Ishikawa (cell line): ENCODE measurements around the gene CYP2W1.
A peak's percentile ranks its signal among the peaks of the same experiment; 100 is the strongest.

Experiments
- CEBPB ChIP-seq: IDR thresholded peaks from 2 replicates; pipeline ENCODE4 v1.6.1; 2012
- CREB1 ChIP-seq: IDR thresholded peaks from 2 replicates; pipeline ENCODE4 v1.6.1; 2012; ENCODE audit warnings: low read depth
- EGR1 ChIP-seq: IDR thresholded peaks from 2 replicates; pipeline ENCODE4 v1.6.1; 2012
- EP300 ChIP-seq: IDR thresholded peaks from 2 replicates; pipeline ENCODE4 v1.6.1; 2012; ENCODE audit warnings: borderline replicate concordance
- FOXM1 ChIP-seq: IDR thresholded peaks from 2 replicates; pipeline ENCODE4 v1.6.1; 2012; ENCODE audit warnings: low read depth, borderline replicate concordance
- NFIC ChIP-seq: IDR thresholded peaks from 2 replicates; pipeline ENCODE4 v1.6.1; 2012
- RAD21 ChIP-seq: IDR thresholded peaks from 2 replicates; pipeline ENCODE4 v1.6.1; 2012; ENCODE audit warnings: low read depth
- TAF1 ChIP-seq: IDR thresholded peaks from 2 replicates; pipeline ENCODE4 v1.6.1; 2012; ENCODE audit warnings: low read depth, mild to moderate bottlenecking
- TCF12 ChIP-seq: IDR thresholded peaks from 2 replicates; pipeline ENCODE4 v1.6.1; 2012; ENCODE audit warnings: low read depth
- TEAD4 ChIP-seq: IDR thresholded peaks from 2 replicates; pipeline ENCODE4 v1.6.1; 2012
- YY1 ChIP-seq: IDR thresholded peaks from 2 replicates; pipeline ENCODE4 v1.6.1; 2012; ENCODE audit warnings: low read depth
- ZBTB7A ChIP-seq: IDR thresholded peaks from 2 replicates; pipeline ENCODE4 v1.6.1; 2012; ENCODE audit warnings: low read depth
- TF ChIP-seq, protein P1 (sequence below): IDR thresholded peaks from 2 replicates; pipeline ENCODE4 v1.6.1; 2012
- TF ChIP-seq, protein P2 (sequence below): IDR thresholded peaks from 2 replicates; pipeline ENCODE4 v1.6.1; 2012
- TF ChIP-seq, protein P3 (sequence below): IDR thresholded peaks from 2 replicates; pipeline ENCODE4 v1.6.1; 2012; ENCODE audit warnings: low read depth, mild to moderate bottlenecking

Gene CYP2W1

DNA sequence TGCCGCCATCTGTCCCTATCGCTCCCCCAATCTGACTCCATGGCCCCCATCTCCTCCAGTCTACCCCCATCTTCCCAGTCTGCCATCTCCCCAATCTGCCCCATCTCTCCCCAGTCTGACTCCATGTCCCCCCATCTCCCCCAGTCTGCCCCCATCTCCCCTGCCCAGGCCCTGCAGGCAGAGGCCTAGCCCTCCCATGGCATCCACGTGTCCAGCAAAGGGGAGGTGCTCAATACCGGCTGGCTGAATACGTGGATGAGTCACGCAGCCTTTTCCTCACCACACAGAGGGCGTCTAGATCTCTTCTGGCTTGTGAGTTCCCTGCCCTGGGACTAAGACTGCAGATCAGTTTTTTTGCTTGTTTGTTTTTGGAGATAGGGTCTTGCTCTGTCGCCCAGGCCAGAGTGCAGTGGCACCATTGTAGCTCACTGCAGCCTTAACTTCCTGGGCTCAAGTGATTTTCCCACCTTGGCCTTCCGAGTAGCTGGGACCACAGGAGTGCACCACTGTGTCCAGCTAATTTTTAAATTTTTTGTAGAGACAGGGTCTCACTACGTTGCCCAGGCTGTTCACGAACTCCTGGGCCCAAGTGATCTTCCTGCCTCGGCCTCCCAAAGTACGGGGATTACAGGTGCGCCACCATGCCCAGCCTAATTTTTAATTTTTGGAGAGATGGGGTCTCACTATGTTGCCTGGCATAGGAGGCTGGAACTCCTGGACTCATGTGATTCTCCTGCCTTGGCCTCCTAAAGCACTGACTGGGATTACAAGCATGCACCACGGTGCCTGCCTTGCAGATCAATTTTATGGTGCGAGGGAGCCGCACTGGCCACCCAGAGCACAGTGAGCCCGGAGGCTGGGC is 46.0 kb downstream of the CYP2W1 start:
- no peak for TF ChIP-seq EP300
- TF ChIP-seq RAD21: no peak
- TF ChIP-seq, protein P1, sequence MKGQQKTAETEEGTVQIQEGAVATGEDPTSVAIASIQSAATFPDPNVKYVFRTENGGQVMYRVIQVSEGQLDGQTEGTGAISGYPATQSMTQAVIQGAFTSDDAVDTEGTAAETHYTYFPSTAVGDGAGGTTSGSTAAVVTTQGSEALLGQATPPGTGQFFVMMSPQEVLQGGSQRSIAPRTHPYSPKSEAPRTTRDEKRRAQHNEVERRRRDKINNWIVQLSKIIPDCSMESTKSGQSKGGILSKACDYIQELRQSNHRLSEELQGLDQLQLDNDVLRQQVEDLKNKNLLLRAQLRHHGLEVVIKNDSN: peak; percentile 80
- TF ChIP-seq CEBPB: no peak
- TF ChIP-seq, protein P2, sequence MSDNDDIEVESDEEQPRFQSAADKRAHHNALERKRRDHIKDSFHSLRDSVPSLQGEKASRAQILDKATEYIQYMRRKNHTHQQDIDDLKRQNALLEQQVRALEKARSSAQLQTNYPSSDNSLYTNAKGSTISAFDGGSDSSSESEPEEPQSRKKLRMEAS: peak; percentile 84; the same call in 1 of the 2 replicates

DNA sequence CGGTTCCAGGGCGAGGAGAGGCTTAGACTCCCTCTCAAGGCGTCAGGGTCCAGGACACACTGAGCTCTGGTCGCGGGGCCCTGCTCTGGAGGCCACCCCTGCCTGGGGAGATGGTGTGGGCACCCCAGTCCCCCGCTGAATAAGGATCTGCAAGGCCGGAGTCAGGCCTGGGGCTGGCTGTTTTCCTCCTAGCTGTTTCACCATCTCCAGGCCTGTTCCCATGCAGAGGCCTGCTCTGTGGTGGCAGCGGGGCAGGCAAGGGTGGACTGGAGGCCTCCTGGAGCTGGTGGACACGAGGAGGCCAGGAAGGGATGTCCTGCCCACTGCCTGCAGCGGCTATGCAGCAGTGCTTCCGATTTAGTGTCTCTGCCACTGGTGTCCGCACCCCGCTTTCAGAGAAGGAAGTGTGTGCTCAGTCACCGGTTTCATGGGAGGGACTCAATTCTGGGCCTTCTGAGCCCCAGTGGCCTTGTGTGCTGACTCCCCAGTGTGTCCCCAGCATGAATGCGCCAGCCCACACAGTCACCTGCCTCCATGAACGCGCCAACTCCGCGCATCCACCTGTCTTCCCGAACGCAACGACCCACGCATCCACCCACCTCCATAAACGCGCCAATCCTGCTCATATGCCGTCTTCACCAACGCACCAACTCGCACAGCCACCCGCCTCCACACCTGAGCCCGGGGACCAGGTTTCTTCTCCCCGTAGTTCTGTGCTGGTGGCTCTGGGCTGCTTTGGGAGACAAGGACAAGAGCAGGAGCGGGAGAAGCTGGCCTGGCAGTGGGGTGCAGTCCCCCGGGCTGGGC is 46.9 kb downstream of the CYP2W1 start:
- TF ChIP-seq CREB1 (no peak), YY1 (no peak), TAF1 (no peak), ZBTB7A (no peak), RAD21 (no peak), EGR1 (no peak), CEBPB (no peak), TEAD4 (no peak), TCF12 (no peak), EP300 (no peak), FOXM1 (no peak), NFIC (no peak)
- TF ChIP-seq, protein P1: no peak
- TF ChIP-seq, protein P2: no peak
- TF ChIP-seq, protein P3, sequence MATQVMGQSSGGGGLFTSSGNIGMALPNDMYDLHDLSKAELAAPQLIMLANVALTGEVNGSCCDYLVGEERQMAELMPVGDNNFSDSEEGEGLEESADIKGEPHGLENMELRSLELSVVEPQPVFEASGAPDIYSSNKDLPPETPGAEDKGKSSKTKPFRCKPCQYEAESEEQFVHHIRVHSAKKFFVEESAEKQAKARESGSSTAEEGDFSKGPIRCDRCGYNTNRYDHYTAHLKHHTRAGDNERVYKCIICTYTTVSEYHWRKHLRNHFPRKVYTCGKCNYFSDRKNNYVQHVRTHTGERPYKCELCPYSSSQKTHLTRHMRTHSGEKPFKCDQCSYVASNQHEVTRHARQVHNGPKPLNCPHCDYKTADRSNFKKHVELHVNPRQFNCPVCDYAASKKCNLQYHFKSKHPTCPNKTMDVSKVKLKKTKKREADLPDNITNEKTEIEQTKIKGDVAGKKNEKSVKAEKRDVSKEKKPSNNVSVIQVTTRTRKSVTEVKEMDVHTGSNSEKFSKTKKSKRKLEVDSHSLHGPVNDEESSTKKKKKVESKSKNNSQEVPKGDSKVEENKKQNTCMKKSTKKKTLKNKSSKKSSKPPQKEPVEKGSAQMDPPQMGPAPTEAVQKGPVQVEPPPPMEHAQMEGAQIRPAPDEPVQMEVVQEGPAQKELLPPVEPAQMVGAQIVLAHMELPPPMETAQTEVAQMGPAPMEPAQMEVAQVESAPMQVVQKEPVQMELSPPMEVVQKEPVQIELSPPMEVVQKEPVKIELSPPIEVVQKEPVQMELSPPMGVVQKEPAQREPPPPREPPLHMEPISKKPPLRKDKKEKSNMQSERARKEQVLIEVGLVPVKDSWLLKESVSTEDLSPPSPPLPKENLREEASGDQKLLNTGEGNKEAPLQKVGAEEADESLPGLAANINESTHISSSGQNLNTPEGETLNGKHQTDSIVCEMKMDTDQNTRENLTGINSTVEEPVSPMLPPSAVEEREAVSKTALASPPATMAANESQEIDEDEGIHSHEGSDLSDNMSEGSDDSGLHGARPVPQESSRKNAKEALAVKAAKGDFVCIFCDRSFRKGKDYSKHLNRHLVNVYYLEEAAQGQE: no peak

DNA sequence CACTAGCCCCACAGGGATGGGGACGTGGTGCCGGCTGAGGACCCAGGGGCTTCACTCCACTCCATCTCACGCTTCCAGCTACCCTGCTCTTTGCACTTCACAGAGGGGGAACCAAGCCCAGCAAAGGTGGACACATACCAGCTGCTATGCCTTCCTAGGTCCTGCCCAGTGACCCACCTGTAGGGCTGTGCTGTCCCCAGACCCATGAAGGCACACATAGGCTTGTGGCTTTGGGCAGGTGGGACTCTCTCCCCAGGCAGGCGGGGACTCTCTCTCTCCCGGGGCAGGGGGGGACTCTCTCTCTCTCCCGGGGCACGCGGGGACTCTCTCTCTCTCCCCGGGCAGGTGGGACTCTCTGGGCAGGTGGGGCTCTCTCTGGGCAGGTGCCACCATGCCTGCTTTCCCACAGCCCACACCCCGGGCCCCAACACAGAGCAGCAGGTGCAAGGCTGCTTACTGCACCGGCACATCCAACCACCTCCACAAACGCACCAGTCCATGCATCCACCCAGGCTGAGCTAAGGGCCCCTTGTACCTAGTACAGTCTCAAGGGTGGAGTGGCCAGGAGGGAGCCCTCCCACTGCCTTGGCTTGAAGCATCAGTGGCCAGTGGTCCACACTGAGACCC is 47.6 kb downstream of the CYP2W1 start:
- TF ChIP-seq, protein P2: no peak
- TF ChIP-seq TAF1 (no peak), RAD21 (no peak), NFIC (no peak)

DNA sequence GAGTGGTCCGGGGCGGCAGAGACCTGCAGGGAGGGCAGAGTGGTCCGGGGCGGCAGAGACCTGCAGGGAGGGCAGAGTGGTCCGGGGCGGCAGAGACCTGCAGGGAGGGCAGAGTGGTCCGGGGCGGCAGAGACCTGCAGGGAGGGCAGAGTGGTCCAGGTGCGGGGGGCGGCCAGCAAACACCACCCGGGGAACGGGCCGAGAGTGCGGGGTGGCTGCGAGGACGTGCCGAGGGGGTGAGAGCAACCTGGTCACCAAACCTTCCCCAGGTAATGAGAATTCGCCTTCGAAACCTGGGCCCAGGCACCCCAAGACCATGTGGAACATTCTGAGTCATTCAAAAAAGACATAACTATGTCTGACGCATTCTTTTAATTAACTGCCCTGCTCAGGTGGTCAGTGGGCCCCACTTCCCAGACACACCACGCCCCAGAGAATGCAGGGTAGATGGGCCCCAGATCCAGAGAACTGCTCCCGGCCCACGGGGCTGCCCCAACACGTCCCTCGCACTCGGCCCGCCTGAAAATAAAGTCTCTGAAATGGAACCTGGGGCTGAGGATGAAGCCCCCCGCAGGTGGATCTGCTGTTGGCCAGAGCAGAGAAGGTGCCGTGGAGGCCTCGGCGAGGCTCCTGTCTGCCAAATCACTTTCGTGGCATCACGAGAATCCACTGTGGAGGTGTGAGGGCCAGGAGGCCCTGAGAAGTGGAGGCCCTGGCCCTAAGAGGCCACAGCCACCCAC is 48.9 kb downstream of the CYP2W1 start:
- TF ChIP-seq TAF1 (no peak), CREB1 (no peak)

DNA sequence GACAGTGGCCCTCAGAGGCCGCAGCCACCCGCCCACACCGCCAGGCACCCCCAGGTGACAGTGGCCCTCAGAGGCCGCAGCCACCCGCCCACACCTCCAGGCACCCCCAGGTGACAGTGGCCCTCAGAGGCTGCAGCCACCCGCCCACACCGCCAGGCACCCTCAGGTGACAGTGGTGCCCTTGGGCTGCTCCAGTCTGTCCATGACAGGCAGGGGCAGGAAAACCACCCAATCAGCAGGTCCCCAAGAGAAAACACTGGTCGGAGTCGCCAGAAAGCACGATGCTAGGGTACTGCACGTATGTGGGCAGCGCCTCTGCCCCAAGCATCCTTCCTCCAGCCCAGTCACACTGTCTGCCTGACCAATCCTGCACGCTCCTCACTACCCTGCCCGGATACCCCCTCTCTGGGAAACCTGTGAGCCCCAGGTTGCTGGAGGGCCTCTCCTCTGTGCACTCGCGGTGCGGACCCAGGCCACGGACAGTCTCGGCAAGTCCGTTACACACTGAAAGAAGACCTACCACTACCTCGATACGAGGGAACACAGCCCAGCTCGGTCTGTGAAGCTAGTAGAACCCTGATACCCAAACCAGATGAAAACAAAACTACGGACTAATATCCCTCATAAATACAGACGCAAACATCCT is 49.7 kb downstream of the CYP2W1 start:
- TF ChIP-seq NFIC (no peak), EGR1 (no peak), EP300 (no peak), TAF1 (no peak), CREB1 (no peak), YY1 (no peak), RAD21 (no peak), FOXM1 (no peak), ZBTB7A (no peak), TCF12 (no peak), CEBPB (no peak), TEAD4 (no peak)
- TF ChIP-seq, protein P2: no peak
- TF ChIP-seq, protein P1: no peak
- TF ChIP-seq, protein P3: no peak
